NCI-H510A treated with DMSO at 0.1 percent for 48 hours (cell line): ENCODE results near the gene KDELR1.

Experiments
- DNase-seq: peaks from one replicate; lab custom pipeline; 2025; lab: John Stamatoyannopoulos, UW

KDELR1 gene

DNA sequence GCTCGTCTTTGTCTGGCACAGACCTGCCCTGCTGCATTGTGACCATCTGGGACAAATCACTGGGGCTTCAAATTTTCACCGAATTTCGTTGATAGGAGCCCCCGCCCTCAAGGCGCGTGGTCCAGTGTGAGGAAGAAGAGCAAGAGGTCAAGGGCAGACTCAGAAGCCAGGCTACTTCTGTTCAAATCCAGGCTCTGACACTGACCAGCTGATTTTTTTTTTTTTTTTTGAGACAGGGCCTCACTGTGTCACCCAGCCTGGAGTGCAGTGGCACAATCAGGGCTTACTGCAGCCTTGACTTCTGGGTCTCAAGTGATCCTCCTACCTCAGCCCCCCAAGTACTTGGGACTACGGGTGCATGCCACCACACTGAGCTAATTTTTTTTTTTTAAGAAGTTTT lies 20.0 kb downstream of the KDELR1 start:
- DNase-seq: no peak

DNA sequence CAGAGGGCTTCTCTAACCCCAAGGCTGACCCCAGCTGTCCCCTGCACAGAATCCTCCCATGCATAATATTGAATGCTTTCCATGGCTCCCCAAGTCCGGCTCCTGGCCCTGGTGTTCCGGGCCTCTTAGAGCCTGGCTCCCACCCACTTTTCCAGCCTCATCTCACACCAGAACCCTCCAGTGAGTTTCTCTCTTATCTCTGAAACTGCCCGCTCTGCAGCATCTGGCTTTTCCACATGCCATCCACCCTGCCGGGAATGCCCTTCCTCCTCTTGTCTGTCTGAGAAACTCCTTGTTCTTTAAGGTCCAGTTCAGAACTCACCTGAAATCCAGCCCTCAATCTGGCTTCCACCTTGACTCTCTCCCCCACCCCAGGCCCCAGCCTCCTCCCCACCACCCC lies 20.4 kb downstream of the KDELR1 start:
- no peak for DNase-seq

DNA sequence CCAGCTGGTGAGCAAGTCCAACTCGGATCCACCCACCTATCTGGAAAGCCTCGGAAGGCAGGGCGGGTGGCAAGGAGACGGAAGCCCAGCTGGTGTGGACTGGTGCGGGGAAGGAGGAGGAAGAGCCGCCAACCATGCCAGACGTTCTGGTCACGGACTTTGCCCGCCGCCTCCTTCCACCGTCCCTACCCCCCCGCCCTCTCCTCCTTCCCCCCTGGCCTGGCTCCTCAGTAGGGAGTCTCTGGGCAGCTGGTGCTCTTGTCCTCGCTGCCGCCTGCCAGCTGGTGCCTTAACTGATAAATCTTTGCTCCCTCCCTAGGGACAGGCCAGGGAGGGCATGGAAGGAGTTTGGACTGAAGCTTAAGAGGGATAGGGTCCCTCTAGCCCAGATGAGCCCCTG lies 22.4 kb downstream of the KDELR1 start:
- DNase-seq: no peak

DNA sequence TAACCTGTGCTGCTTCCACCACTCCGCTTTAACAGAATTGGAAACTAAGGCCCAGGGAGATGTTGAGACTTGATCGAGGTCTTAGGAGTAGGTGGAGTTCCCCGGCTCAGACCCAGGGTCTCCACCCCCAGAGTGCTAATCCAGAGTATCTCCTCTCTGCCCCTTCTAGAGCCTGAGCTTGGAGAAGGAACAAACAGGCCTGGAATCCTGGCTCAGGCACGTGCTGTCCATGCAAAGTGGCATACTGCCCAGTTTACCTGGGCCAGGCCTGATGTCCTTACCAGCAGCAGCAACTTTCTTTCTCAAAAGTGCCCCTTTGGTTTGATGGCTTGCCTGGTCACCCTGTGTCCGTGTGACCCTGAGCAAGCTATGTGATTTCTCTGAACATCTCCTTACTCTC lies 23.5 kb downstream of the KDELR1 start:
- no peak for DNase-seq

DNA sequence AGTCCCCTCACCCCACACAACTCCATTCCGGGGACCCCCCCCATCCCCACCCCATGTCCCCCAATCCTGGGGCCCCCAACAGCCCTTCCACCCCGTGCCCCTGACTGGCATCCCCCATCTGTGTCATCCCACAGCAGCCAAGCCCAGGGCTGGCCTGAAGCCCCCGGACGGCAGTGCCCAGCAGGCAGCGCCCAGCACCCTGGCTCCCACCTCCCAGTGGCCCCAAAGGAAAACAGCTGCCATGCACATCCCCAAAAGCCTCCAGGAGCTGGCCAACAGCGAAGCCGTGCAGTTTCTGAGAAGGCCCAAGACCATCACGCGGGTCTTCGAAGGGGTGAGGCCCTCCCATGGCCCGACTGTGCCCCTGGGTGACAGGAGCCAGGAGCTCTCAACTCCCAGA lies 25.7 kb downstream of the KDELR1 start:
- DNase-seq: no peak

DNA sequence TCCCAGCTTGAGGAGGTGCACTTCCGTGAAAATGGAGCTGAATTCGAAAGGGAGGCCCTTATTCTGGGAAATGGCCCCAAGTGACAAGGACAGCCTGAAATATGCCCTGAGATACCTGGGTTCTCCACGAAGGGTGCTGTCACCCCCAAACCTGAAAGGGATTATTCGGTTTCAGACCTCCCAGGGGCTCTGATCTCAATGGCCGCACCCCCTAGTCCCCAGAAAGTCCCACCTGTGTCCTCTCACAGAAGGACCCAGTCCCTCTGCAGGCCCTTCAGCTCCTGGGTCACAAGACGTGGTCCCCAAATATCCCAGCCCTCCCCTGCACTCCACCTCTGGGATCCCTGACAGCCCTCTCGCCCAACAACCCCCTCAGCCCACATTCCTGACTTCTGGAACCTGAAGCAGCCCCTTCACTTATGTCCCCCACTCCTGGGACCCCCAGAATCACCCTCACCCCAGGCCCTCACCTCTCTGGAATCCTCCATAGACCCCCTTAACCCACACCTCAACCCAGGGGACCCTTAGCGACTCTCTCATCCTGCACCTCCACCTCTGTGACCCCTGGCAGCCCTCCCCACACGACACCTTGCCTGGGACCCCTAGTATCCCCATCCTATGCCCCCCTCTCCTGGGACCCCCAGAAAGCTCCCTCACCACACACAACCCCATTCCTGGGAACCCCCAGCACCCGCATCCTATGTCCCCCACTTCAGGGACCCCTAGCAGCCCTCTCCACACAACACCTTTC lies 26.6 kb downstream of the KDELR1 start:
- no peak for DNase-seq

DNA sequence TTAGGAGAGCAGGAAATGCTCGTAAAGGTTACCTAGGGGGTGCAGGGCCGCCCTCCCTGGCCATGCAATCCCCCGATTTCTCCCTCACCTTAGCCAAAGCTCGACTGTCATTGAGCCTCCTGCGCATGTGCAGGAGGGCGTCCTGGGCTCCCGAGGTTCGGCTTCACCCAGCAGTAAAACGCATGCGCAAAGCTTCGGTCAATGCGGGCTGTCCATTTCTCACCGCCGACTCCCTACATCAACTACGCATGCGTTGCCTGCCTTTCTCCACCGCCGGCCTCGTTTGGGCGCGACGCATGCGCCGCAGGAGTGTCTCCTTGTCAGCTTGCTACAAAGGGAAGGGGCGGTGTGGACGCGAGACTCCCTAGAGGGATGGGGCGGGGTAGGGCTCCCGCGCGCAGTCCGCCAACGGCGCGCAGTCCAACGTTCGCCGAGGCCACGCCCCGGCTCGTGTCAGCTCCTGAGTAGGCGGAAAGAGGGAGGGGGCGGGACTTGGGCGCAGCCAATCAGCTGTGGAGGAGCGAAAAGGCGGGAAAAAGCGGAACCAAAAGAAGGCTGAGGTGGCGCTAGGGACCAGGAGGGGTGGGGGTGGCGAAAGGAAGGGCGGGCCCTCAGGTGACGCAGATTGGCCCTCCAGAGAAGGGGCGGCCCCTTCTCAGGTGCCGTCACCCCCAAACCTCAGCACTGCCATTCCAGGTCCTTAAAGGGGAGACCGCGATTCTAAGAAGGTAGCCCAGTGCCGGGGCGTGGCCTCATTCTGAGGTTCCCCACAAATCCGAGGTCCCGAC lies 27.3 kb downstream of the KDELR1 start, which contains the start of the genes SYNGR4 and TMEM143:
Gene SYNGR4, plus strand, starts transcription at position 558 of the 788 bp plus-strand sequence. CDS start 1,476 bp downstream, outside the sequence.
Gene TMEM143, minus strand, starts transcription at position 131 of the 788 bp plus-strand sequence. Its CDS starts 20 bp downstream, at position 111.
- DNase-seq: peak; percentile 98

DNA sequence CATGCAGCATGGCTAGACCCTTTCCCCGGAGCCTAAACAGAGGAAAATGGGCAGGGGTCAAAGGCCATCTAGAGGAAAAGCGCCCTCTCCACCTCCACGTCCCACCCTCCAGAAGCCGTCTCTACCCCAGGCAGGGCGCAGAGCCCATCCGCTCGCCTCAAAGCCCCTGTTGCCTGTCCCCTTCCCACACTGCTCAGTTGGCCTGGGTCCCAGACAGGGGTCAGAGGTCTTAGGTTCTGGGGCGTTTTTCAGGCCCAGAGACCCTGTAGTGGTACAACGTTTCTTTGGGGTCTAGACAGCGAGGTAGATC lies 27.9 kb downstream of the KDELR1 start:
- no peak for DNase-seq

DNA sequence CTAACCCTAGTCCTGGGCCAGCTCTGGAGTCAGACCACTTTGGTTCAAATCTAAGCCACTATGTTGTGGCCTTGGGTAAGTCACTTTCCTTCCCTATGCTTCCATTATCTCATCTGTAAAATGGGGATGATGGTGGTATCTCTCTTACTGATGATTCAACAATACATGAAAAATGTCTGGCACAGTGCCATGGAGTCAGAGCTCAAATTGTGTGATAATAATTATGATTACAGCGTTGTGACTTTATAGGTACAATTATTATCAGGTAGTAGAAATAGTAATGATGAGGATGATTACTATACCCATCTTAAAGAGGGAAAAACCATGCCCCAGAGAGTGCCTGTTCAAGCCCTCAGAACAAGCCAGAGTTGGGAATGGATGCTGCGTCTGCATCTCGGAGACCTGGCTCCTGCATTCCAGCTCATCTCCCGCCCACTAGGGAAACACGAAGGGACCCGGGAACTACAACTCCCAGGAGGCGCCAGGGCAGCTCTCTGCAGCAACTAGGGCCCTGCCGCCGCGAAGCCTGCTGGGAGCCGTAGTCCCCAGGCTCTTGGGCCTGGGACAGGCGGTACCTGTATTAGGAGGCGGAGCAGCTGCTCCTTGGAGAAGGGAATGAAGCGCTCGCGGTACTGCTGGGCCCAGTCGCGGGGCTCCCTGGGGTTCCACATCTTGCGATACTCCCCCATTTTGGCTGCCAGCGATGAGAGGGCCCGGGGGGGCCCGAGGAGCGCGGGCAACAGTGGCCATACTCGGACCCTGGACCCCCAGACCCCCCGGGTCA lies 28.4 kb downstream of the KDELR1 start:
- peak; percentile 95 for DNase-seq

DNA sequence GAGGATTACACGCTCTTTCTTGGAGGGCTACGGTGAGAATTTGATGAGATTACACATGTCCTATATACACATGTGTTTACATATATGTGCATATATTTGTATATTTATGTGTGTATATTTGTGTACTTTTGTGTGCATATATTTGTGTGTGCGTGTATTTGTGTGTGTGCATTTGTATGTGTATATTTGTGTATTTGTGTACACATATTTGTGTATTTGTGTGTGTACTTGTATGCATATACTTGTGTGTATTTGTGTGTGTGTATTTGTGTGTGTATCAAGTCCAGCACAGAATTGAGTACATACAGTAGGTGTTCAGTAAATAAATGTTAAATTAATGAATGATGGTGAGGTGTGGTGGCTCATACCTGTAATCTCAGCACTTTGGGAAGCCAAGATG lies 29.4 kb downstream of the KDELR1 start:
- no peak for DNase-seq

DNA sequence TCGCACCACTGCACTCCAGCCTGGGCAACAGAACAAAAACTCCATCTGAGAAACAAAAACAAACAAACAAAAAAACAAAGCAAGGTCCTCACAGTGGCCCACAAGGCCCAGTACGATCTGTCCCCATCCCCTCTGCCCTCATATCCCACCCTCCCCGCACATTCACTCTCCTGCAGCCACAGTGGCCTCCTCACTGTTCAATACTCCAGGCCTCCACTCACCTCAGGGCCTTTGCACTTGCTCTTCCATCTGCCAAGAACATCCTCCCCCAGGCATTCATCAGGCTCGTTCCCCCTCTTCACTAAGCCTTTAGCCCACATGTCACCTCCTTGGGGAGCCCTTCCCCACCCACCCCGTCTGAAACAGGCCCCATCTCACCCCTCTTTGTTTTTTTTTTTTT lies 32.2 kb downstream of the KDELR1 start:
- DNase-seq: no peak

DNA sequence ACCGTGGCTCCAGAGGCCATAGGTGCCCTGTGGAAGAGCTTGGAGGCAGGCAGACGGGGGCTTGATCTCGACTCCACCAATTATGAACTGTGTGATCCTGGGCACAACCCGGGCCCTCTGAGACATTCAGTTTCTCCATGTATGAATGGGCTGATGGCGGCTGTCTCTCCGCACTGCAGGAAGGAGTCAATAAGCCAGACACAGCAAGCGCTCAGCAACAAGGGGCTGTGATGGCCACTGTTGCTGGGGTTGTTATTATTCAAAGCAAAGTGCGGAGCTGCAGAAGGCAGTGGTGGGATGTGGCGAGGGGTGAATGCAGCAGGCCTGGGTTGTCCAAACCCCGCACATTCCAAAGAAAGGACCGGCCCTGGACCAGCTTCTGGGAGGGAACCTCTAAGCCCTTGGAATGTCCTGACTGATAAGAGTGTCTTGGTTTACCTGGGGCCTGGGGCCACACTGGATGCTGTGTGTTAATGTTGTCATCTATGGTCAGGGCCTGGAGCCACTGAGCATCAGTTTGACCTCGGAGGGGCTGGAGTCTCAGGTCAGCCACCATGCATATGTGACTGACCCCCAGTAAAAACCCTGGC lies 35.9 kb downstream of the KDELR1 start:
- no peak for DNase-seq

DNA sequence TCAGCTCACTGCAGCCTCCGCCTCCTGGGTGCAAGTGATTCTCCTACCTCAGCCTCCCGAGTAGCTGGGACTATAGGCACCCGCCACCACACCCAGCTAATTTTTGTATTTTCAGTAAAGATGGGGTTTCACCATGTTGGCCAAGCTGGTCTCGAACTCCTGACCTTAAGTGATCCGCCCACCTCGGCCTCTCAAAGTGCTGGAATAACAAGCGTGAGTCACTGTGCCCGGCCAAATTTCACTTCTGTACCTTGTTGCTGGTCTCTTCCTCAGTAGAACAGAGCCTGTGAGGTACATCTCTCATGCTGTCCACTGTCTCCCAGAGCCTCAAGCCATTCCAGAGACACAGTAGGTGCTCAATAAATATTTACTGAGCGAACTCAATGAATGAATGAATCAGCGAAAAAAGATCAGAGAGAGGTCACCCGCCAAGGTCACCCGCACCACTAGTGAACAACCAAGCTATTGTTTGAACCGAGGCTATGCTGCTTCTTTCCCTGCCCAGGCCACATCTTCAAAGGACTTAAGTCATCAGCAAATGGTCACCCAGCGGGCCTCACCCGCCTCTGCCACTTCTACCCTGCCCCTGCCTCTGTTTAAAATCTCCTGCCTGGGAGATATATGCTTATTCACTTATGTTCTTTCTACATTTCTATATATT lies 36.9 kb downstream of the KDELR1 start:
- DNase-seq: no peak

DNA sequence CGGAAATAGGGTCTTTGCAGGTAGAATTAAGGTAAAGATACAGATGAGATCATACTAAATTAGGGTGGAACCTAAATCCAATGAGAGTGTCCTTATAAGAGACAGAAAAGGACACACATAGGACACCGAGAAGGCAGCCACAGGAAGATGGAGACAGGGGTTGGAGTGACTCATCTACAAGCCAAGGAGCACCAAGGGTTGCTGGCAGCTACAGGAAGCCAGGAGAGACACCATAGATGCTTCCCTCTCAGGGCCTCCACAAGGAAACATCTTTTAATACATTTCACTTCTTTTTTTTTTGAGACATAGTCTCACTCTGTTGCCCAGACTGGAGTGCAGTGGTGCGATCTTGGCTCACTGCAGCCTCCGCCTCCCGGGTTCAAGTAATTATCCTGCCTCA lies 37.7 kb downstream of the KDELR1 start:
- no peak for DNase-seq

DNA sequence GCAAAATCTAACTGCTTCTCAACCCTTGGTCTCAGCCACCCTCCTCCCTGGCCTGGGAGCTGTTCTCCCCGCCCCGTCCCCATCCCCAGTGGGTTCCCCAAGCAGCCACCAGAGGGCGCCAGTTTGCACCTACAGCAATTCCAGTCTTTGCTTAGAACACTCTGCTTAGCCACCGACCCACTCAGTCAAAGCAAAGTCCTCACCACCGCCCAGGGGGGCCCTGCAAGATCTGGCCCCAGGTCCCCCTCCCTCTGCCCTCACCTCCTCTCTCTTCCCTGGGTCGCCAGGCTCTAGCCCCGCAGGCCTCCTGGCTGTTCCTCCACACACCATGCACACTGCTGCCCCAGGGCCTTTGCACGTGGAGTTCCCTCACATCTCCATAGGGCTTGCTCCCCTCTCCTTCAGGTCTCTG lies 40.0 kb downstream of the KDELR1 start:
- DNase-seq: peak; percentile 28

DNA sequence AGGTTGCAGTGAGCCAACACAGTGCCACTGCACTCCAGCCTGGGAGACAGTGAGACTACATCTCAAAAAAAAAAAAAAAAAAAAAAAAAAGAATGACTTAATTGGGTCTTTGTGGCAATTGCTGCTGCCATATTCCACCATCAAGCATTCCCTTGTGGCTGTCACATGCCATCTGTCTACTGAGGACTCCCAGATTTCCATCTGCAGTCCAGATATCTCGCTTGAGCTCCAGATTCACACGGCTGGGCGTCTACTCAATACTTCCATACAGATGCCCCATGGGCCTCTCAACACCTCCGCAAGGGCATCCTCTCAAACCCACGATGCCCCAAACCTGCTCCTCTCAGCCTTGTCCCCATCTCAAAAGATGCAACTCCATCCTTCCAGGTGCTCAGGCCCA lies 40.5 kb downstream of the KDELR1 start:
- no peak for DNase-seq

DNA sequence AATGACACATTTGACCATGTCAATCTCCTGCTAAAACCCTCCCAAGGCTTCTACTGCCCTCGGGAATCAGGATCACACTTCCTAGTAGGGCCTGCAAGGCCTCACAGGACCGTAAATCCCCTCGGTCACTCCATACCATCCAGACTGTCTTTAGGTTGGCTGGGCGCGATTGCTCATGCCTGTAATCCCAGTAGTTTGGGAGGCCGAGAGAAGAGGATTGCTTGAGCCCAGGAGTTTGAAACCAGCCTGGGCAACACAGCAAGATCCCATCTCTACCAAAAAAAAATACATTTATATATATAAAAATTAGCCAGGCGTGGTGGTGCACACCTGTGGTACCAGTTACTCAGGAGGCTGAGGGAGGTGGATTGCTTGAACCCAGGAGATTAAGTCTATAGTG lies 42.6 kb downstream of the KDELR1 start:
- no peak for DNase-seq

DNA sequence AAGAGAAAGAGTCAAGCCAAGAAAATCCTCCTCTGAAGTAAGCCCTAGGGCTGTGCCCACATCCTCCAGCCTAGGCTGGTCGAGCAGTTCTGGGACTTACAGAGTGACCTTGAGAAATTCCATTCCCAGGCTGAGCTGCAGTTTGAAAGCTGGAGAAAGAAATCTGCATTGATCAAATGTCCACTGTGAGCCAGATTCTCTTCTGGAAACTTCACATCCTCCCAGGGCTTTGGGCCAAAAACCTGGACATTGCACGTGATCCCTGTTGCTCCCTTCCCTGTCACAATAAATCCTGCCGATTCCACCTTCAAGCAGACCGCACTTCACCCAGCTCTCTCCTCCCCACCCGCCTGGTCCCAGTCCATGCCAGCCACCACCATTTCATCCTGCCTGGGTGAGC lies 43.3 kb downstream of the KDELR1 start:
- DNase-seq: no peak

DNA sequence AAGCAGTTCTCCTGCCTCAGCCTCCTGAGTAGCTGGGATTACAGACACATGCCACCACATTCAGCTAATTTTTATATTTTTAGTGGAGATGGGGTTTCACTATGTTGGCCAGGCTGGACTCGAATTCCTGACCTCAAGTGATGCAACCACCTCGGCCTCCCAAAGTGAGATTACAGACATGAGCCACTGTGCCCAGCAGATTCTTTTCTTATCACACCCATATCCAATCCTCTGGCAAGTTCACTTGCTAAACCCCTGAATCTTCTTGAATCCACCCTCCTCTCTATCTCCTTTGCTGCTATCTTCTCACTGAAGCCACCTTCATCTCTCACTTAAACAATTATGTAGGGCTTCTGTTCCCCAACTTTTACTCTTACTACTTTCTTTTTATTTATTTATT lies 45.2 kb downstream of the KDELR1 start:
- DNase-seq: no peak

DNA sequence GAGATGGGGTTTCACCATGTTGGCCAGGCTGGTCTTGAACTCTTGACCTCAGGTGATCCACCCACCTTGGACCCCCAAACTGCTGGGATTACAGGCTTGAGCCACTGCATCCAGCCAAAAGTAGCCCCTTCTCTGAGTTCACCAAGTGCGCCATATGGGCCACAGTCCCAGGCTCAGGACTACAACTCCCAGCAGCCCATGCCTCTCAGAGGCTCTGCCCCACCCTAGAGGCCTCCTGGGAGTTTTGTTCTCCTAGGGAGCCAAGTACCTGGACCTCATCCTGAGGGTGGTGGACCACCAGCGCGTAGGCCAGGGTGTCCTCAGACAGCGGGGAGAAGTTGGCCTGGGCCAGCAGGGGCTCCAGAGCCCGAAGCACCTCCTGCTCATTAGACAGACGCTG lies 46.5 kb downstream of the KDELR1 start:
- DNase-seq: no peak

DNA sequence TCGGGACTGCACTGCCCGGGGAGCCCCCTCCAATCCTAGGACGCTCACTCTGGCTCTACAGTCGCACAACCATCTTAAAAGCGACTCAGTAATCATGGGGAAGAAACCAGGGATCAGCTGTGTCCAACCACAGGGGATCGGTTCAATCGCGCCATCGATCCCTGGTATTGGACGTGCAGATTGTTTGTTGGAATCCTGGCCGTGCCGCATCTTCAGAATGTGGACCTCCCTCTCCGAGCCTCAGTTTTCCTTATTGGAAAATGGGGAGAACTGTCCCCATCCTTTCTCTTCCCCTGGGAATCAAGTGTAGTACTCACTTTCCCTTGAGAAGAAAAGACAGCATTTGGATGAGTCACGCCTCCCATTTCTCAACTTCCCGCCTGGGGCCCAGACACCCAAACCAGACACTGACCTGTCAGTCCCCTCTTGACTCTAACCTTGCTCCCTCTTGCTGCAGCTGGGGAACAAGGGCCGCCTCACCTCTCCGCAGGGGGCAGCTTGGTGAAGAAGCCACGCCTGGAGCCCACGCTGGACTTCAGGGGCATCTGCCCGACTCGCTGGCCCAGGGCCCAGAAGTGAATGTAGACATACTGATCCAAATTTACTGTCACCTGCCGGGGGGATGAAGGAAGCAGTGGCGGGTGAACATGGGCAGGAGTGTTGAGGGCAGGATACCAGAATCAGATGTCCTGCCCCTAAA lies 48.4 kb downstream of the KDELR1 start:
- DNase-seq: no peak
